ENCODE results near the gene NDRG2.

Gene NDRG2

DNA sequence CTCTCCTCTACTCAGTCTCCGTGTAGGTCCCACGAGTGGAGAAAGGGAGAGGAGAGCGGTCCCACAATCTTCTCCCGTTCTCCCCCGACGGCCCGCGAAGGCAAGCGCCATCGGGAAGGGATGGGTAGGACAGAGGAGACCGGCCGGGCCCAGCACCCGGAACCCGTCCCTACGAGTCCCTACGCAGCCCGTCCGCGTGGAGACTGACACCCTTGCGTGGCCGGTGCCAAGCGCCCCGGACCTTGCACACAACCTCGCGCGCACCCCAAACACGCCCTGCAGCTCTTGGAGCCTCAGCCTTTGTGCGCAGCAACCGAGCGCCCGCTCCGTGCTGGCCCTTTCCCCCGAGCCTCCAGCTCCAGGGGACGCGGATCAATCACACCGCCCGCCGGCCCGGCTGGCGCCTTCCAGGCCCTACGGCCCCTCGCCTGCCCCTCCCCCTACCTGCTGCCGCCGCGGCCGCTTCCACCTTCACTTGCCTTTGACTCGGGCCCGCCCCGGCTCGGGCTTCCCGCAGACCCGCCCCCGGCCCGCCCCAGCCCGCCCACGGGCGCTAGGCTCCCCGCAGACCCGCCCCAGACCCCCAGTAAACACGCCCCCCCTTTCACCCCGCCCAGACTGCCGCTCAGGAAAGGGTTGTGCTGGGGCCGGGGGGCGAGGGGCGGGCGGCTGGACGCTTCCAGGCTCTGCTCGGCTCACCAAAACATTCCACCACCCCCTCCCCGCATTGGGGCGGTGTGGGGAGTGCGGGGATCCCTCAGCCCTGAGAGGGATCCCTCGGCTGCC is at the start of gene NDRG2:
TSS of gene NDRG2 (minus strand) at position 477 of the 786 bp plus-strand sequence. CDS start 1,746 bp downstream, outside the sequence.
- peak; percentile 20 for DNase-seq (ENCODE audit: low spot score)

DNA sequence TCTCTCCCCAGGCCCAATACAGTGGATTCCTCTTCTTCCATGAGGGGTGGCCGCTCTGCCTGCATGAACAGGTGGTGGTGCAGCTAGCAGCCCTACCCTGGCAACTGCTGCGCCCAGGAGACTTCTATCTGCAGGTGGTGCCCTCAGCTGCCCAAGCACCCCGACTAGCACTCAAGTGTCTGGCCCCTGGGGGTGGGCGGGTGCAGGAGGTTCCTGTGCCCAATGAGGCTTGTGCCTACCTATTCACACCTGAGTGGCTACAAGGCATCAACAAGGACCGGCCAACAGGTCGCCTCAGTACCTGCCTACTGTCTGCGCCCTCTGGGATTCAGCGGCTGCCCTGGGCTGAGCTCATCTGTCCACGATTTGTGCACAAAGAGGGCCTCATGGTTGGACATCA is 49.1 kb upstream of the NDRG2 start:
- DNase-seq (ENCODE audit: low spot score): no peak

DNA sequence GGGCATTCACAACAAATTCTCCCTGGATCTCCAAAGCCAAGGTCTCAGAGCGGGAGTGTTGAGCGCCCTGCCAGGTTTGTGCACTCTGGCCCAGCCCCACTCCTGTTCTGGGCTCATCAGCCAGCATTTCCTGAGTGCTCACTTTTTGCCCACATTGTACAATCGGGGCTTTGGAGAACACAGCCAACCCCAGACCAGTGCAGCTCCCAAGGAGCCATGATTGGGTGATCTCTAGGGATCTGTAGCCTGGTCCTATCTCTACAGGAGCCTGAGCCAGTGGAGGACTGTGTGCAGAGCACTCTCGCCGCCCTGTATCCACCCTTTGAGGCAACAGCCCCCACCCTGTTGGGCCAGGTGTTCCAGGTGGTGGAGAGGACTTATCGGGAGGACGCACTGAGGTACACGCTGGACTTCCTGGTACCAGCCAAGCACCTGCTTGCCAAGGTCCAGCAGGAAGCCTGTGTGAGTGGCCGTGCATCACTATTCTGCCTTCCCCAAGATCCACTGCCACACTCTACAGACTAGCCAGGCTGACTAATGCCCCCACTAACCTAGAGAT is 48.0 kb upstream of the NDRG2 start:
- no peak for DNase-seq (ENCODE audit: low spot score)

DNA sequence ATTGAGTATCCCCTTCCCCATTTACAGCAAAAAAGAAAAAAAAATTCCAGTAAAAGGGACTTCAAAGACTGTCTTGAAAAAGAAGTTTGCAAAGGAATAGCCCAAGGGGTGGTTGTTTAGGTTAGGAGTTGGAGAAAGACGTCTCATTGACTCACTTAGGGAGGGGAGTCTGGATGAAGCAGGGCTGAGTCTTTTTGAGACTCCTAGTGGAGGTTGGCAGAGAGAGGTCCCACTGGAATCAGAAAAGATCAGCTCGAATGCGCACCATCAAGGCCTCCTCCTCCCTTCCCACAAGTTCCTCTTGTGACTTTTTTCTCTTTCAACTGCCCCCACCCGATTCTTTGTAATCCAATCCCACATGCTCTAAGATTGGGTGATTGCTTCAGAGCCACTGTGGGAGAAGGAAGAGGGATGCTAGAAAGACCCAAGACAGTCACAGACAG is 47.2 kb upstream of the NDRG2 start:
- no peak for DNase-seq (ENCODE audit: low spot score)

DNA sequence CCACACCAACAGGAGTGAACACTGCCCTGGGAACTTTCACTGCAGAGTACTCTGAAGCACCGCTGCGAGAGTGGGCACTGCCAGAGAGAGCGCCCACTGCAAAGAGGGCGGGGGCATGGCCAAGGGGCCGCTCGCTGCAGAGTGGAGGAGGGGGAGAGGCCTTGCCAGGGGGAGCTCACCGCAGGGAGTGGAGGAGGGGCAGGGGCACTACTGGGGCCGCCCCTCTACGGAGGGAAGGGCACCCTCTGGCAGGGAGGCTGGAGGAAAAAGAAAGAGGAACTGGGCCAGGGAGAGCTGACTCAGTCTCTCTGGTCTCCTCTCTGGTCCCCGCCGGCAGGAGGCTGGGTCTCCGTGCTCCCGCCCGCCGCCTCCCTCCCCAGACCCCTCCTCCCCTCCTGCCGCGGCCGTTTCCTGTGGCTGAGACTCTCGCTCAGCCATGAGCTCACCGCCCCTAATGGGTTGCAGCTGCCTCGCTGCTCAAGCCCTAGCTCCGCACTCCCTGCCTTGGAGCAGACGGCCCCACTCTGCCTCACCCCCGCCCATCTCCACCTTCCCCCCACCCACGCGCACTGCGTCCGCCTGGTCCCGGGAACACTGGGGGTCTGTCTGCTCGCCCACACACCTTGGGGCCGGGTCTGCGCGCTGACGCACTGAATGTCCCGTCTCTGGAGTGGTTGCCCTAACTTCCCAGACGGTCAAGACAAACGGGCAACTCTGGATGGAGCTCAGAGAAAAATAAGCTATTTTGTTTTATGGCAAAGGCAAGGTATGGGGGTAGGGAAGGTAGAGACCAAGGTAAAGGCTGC is 46.6 kb upstream of the NDRG2 start:
- DNase-seq (ENCODE audit: low spot score): peak; percentile 95

DNA sequence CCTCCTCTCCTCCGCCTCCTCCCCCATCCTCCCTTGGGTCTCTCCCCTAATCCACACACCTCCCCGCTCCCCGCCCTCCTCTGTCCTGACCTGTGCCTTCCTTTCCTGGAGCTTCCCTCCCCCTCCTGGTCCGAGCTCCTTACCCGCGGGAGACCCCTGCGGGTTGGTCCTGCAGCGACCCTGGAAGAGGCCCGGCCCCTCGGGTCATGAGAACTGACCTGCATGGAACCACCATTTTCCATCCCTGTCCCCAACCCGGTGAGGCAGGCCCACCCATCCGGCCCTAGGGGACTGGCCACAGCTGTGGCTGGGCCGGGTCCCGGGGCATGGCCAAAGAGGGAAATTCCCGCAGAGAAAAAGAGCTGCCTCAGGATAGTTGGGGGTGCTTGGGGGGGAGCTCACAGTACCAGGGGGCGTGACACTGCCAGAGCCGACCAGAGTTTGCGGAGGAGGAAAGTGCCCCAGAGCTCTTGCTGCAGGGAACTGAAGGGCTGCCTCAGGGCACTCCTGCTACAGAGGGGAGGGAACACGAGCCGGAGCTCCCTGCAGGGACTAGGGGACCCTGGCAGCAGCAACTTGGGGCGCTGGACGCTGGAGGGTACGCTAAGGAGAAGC is 45.9 kb upstream of the NDRG2 start:
- DNase-seq (ENCODE audit: low spot score): peak; percentile 65

DNA sequence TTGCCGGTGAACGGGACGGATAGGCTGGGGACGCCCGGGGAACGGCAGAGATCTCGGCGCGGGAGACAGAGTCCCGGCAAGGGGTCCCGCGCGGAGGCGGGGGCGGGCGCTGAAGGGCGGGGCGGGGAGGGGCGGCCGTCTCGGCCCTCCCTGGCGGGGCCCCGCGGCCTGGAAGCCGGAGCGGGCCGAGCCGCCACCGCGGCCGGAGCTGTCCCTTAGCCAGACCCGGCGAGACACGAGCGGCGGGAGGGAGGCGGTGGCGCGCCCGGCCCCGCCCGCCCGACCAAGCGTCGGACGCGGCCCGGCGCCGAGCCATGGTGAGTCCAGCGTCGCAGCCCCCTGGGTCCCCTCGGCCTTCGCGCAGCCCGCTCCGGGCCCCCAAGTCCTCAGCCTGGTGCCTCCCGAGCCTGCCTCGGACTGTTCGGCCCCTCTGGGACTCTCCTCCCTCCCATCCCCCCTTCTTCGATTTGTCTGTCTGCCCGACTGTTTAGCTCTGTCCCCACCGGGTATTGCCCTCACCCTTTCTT is 45.3 kb upstream of the NDRG2 start, which contains the start of gene ARHGEF40:
TSS of gene ARHGEF40 (plus strand) at position 222 of the 527 bp plus-strand sequence. CDS start at position 315, 93 bp downstream.
- DNase-seq (ENCODE audit: low spot score): peak; percentile 60

DNA sequence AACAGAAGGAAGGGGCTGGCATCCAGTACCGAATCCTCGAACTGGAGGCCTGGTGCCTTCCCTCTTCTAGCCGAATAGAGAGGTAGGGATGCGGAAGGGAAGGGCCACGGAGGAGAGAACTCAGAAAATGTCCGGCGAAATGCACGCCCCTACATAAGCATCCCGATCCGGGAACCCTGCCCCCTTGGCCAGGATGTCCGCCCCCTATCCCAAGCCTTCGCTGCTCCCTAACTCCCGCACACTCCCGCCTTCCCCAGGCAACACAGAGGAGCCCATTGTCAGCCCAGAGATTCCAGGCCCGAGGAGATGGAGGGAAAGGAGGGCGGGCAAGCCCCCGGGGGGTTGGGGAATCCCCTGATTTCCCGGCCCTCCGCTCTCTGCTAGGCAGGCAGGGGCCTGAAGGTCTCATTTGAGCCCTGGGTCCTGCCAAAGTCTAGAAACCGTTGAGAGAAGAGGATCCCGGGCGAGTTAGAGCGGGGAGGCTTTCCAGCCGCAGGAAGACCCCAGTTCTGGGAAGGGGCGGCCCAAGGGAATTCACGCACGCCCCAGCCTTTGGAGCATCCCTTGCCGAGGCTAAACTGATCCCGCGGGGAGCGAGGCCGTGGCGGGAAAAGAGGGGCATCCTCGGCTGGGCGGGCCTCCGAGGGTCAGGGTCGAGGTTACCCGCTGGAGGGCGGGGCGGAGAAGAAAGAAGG is 44.7 kb upstream of the NDRG2 start:
- peak; percentile 52 for DNase-seq (ENCODE audit: low spot score)

DNA sequence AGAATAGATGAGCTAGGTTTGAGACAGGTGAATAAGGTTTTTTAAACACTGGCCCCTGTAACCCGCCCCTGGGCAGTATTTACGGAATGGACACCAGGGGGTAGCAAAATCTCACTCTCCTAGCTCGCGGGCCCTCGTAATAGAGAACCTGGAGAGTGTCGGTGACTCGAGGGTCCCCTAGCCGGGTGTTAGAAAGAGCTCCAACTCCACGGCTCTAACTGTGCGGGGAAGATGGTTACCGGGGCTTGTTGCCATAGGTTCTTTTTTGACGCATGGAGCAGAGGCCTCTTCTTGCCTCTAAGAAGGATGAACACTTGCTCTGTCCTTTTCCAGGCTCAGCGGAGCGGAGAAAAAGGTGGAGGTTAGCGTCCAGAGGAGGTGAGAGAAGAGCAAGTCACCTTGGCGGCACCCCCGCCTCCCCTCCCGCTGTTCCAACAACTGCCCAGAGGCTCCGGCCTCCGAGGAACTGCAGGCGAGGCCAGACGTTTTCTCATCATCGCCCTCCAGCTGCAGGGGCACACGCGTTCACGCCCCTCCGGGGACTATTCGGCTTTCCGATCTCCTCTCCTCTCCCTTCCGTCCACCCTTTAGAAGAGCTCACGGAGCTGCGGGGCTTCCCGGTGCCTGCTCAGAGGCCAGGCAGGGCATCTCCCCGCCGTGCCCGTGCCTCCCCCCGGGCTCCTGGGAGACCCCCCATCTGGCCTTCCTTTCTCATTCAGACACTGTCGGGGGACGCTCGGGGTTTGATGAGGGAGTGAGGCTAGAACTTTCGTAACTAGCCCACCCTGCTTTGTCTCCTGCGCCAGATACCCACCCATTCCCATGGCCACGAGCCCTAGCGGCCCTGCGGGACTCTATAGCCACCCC is 43.9 kb upstream of the NDRG2 start:
- peak; percentile 68 for DNase-seq (ENCODE audit: low spot score)

DNA sequence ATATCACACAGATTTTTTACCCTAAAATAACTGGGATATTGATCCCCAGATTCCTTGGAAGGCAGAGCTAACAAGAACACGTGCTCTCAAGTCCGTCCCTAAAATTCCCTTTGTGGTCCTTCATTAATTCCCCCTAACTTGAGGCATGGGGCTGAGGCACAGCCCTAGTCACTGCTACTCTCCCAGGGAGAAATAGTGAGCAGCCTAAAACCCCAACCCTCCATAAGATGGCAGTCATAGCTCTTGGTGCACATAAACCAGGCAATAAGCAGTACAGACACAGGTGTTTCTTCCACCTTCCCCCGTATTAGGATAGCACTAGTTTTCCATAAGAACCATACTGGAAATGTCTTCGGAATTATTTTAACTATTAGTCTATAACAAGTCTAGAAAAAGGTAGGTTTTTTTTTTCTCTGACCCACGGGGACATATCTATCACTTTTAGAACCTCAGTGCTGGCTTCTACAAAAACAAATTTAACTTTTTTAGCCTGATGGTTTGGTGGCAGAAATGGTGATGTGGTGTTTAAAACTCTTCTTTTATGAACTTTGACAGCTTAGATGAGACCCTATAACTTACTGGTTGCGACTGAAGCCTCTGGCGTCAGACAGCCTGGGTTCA is 42.1 kb upstream of the NDRG2 start:
- no peak for DNase-seq (ENCODE audit: low spot score)

DNA sequence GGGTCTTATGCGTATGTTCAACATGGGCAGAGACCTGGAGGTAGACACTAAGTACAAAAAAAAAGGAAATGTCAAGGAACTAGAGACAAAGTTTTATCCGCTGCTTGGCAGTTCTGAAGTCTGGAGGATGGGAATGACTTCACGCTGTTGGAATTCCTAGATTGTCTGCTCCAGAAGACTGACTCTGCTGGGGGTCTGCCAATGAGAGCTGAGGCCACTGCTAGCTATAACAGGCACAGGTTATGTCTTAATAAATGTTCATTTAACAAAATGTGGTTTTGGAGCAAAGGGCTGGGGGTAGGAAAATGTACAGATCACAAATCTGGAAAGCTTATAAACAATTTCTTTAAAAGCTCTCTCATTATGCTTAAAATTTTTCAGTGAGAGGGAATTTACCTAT is 38.6 kb upstream of the NDRG2 start:
- DNase-seq (ENCODE audit: low spot score): peak; percentile 87

DNA sequence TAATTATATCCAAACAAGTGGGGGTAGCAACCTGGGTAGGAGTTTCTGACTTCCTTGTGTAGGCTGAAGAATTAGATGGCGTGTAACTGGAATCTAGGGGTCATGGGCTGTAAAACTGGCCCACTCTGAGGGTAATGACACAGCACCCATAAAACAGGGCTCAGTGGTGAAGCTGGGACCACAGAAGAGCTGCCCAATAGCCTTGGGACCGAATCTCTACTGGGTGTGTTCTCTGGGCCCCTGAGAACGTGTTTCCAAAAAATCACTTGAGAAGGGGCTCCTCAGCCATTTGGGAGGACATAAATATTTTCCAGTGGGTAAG is 36.4 kb upstream of the NDRG2 start:
- no peak for DNase-seq (ENCODE audit: low spot score)

DNA sequence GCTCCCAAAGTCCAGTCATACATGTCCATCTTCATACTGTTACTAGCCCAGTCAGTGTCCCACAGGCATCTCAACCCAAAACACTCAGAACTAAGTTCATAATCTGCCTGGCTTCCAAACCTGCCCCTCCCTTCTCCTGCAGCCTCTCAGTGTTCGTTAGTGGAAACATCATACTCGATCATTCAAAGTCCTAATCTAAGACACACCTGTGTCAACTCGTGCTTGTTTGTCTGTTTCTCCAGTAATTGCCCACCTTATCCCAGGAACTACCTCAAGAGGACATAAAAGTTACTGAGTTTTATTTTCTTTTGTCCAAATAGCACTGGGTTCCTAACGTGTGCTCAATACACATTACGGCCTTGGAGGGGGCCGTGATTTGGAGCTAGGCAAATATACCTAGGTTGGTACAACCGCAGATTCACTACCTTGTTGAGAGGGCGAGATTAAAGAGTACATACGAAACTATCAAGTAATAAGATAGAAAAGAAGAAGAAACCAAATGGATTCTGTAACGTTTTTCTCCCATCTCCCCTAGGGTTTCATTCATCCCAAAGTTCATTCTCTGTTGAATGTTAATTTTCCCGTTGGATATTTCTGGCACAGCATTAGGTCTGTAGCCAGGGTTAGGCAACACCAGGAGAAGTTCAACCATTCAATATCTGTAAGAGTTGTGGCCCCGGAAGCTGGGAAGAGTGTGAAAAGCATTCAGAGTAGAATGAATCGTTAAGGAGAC is 35.9 kb upstream of the NDRG2 start:
- no peak for DNase-seq (ENCODE audit: low spot score)

DNA sequence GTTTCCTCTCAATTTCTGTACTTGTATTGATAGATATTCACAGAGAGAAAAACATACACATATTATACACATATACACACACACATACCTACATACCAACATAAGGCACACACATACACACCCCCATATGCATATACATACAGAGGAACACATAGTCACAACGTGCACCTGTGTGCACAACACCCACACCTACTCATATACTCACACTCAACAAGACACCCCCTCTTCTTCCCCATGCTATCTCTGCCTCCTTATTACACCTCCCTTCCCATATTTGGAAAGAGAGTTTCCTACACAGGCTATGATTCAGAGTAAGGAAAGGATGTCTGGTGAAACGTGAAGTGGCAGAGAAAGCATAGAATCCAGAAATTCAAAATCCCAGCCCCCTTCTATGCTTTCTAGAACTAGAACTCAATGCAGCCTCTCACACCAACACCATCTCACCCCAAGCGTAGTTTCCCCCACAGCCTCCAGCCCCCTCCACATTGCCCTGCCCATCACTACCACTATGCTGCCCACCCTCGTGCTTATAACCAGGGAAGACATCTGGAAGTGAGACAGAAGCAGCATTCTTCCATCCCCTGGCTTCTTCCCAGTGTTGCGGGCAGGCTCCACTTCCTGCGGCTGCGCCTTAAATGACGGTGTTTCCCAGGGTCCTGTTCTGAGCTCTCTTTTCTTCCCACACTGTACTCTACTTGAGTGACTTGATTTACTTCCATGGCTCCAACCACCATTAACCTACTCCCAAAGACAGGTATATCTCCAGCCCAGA is 35.2 kb upstream of the NDRG2 start:
- no peak for DNase-seq (ENCODE audit: low spot score)

DNA sequence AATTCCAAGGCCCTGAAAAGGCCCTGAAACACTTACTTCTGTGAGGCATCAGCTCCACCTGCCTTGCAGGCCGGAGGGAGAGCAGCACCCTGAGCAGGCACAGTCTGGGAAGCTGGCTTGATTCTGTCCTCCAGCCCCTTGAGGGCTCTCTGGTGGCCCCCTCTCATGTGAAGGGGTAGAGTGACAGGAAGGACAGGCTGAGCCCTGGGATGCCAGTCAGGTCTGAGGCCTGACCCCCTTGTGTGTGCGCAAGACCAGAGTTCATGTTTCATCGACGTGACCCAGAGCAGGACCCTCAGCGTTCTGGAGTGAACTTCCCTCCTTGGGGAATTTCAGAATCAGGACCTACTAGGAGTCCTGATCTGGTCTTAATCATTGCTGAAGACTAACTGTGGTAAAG is 34.0 kb upstream of the NDRG2 start:
- no peak for DNase-seq (ENCODE audit: low spot score)

DNA sequence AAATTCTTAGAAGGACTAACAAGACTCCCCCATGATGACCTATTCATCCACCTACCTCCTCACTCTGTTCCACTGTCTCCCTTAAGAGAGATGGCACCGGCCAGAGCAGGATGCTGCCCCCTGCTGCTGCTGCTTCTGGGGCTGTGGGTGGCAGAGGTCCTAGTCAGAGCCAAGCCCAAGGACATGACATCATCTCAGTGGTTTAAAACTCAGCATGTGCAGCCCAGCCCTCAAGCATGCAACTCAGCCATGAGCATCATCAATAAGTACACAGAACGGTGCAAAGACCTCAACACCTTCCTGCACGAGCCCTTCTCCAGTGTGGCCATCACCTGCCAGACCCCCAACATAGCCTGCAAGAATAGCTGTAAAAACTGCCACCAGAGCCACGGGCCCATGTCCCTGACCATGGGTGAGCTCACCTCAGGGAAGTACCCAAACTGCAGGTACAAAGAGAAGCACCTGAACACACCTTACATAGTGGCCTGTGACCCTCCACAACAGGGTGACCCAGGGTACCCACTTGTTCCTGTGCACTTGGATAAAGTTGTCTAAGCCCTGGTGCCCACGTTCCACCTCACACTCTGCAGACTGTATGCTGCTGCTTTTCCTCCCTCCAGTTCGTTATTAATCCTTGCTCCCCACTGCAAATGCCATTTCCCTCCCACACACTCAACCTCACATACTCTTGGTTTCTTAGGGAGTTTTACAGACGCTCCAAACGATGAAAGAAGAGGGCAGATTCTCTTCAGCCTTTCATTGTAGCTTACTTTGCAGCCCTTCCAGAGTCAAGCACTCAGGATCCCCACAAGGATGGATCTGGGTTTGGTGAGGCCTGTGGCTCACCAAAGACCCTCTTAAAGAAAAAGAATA is 33.2 kb upstream of the NDRG2 start, which contains the start of gene RNASE8:
TSS of gene RNASE8 (plus strand) at position 20 of the 873 bp plus-strand sequence. CDS start at position 91, 71 bp downstream.
- peak; percentile 65 for DNase-seq (ENCODE audit: low spot score)

DNA sequence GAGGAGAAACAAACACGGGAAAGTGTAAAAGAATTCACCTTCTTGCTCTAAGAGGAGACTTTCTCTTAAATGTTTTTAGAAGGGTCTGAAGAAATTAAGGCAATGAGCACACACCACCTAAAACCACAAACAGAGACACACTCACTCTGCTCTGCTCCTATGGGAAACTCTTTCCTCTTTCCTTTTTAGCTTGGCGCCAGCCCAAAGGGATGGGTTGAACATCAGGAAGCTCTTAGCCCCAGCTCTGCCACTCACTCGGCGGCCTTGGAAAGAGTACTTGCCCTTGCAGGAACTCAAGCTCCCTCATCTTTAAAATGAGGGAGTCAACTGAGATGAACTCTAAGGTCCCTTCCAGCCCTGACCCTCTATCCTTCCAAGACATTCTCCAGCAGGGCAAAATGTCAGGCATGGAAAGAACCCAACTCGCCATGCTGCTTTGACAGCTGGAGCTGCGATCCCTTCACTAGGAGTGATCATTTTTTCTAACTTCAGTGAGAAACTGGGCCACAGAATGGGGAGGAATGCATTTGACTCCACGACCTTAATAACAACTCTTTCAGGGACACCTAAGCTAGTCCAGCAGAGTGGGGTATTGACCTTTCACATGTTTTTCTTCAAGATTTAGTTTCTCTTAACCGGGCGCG is 31.8 kb upstream of the NDRG2 start:
- peak; percentile 49 for DNase-seq (ENCODE audit: low spot score)
